ENCODE results near the gene CD276.

- TF ChIP-seq CTCF (IDR thresholded peaks at IDR 0.05) (no peak), POLR2A (IDR thresholded peaks at IDR 0.05) (no peak)
Observed at GRCh38 chr15:73747847-73748590, 63.8 kb downstream of the CD276 start.
